Measurements from ENCODE around the gene APBA2. TPM values are rescaled to one million over a fixed set of nuclear protein-coding genes. Genes with fewer than 3 reads are reported as not detected.

Gene APBA2
- total RNA-seq, 1 experiment from 2014 or later, result 11.2 TPM

DNA sequence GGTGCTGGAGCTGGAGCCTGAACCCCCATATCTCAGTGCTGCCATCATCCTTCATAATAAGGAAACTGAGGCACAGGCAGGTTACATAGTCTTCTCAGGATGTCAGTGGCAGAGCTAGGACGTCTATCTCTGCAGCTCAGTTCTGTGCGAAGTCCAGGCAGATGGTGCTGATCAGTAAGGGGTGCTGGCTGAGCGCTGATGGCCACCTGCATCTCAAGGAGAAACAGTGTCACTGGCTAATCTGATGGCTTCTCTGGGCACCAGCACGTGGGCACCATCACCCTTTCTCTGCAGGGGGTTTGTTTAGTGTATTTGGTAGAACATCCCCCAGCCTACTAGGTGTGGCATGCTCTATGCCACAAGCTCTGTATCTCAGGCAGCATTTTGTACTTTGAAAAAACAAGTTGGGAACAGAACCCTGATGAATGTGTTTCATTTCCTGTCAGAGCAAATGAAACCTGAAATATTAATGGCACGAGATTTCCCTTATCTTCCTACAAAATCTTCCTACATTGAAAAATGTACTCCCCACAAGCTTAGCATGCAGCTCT lies 35.1 kb downstream of the APBA2 start:
- H3K27ac Mint-ChIP-seq, result peak overlapping the region; percentile 35; the same call in 1 of the 2 replicates
- H3K27me3 Mint-ChIP-seq (ENCODE audit: low read depth), result no peaks in the 10 kb centered on the region
- H3K4me1 Mint-ChIP-seq, result peaks cover 12% of the 10 kb centered on the region
- H3K36me3 Mint-ChIP-seq, result 0 out of 2 replicates have a peak, but pooled peaks cover 2% of the 10 kb centered on the region
- ChIA-PET POLR2A (no interaction called here), CTCF (interaction anchor here (0.5 to 5.6 kb wide), 12 partner anchors 8 to 195 kb away, joined by 3 to 44 read pairs (median 4); no protein-coding TSS in a partner anchor)
- no peak overlapping the region for H3K4me3 Mint-ChIP-seq
- no peaks in the 10 kb centered on the region for H3K9me3 Mint-ChIP-seq
- no peak for DNase-seq (ENCODE audit: low spot score)
- ATAC-seq, result no peak
- TF ChIP-seq TCF7 (CRISPR knock-in tag; IDR thresholded peaks at IDR 0.05; ENCODE audit: low read depth) (no peak), ZNF121 (CRISPR knock-in tag; IDR thresholded peaks at IDR 0.05) (no peak), GRHL2 (CRISPR knock-in tag; IDR thresholded peaks at IDR 0.05; ENCODE audit: insufficient replicate concordance, severe bottlenecking) (no peak), FOXJ3 (CRISPR knock-in tag; IDR thresholded peaks at IDR 0.05; ENCODE audit: borderline replicate concordance) (no peak), GTF2I (CRISPR knock-in tag; conservative IDR thresholded peaks at IDR 0.05) (no peak), HMGA2 (CRISPR knock-in tag; IDR thresholded peaks at IDR 0.05) (no peak), ESRRA (CRISPR knock-in tag; IDR thresholded peaks at IDR 0.05; ENCODE audit: borderline replicate concordance) (no peak), ZBTB21 (CRISPR knock-in tag; IDR thresholded peaks at IDR 0.05; ENCODE audit: borderline replicate concordance) (no peak)
- TF ChIP-seq, protein P1, sequence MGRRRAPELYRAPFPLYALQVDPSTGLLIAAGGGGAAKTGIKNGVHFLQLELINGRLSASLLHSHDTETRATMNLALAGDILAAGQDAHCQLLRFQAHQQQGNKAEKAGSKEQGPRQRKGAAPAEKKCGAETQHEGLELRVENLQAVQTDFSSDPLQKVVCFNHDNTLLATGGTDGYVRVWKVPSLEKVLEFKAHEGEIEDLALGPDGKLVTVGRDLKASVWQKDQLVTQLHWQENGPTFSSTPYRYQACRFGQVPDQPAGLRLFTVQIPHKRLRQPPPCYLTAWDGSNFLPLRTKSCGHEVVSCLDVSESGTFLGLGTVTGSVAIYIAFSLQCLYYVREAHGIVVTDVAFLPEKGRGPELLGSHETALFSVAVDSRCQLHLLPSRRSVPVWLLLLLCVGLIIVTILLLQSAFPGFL (CRISPR knock-in tag; IDR thresholded peaks at IDR 0.05; ENCODE audit: borderline replicate concordance), result no peak
- TF ChIP-seq, protein P2, sequence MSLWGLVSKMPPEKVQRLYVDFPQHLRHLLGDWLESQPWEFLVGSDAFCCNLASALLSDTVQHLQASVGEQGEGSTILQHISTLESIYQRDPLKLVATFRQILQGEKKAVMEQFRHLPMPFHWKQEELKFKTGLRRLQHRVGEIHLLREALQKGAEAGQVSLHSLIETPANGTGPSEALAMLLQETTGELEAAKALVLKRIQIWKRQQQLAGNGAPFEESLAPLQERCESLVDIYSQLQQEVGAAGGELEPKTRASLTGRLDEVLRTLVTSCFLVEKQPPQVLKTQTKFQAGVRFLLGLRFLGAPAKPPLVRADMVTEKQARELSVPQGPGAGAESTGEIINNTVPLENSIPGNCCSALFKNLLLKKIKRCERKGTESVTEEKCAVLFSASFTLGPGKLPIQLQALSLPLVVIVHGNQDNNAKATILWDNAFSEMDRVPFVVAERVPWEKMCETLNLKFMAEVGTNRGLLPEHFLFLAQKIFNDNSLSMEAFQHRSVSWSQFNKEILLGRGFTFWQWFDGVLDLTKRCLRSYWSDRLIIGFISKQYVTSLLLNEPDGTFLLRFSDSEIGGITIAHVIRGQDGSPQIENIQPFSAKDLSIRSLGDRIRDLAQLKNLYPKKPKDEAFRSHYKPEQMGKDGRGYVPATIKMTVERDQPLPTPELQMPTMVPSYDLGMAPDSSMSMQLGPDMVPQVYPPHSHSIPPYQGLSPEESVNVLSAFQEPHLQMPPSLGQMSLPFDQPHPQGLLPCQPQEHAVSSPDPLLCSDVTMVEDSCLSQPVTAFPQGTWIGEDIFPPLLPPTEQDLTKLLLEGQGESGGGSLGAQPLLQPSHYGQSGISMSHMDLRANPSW (CRISPR knock-in tag; conservative IDR thresholded peaks at IDR 0.05; ENCODE audit: low read depth), result no peak

DNA sequence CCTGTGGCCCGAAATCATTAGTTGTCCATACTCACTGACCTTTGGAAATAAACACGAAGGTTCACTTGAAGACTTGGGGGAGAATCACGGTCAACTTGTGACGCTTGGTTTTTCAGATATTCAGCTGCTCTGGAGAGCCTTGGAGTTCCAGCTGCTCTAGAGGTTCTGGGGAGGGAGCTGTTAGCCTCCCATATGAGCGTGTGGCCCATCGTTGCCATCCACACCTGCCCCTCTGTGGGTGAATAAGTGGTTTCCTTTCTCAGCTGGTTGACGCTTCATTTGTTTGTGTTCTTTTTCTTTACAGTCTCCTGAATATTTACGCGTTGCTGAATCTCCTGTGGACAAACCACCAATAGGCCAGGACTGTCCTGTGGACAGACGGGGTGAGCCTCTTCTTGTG lies 35.6 kb downstream of the APBA2 start:
- POLR2A ChIA-PET, result no interaction called here
- 0 out of 2 replicates have a peak, but pooled peaks cover 2% of the 10 kb centered on the region for H3K36me3 Mint-ChIP-seq
- H3K27ac Mint-ChIP-seq, result peak overlapping the region; percentile 35; the same call in 1 of the 2 replicates
- DNase-seq (ENCODE audit: low spot score) (peak; percentile 6), ATAC-seq (no peak)
- H3K4me3 Mint-ChIP-seq, result no peak overlapping the region
- no peaks in the 10 kb centered on the region for H3K9me3 Mint-ChIP-seq
- CTCF ChIA-PET, result interaction anchor here (0.5 to 5.6 kb wide), 16 partner anchors 9 to 194 kb away, joined by 3 to 44 read pairs (median 4); no protein-coding TSS in a partner anchor
- peaks cover 12% of the 10 kb centered on the region for H3K4me1 Mint-ChIP-seq
- no peaks in the 10 kb centered on the region for H3K27me3 Mint-ChIP-seq (ENCODE audit: low read depth)
- no peak for TF ChIP-seq ZNF121 (CRISPR knock-in tag; IDR thresholded peaks at IDR 0.05)
- no peak for TF ChIP-seq ZNF138 (CRISPR knock-in tag; conservative IDR thresholded peaks at IDR 0.05)
- TF ChIP-seq, protein P3, sequence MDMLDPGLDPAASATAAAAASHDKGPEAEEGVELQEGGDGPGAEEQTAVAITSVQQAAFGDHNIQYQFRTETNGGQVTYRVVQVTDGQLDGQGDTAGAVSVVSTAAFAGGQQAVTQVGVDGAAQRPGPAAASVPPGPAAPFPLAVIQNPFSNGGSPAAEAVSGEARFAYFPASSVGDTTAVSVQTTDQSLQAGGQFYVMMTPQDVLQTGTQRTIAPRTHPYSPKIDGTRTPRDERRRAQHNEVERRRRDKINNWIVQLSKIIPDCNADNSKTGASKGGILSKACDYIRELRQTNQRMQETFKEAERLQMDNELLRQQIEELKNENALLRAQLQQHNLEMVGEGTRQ (CRISPR knock-in tag; IDR thresholded peaks at IDR 0.05), result no peak
- TF ChIP-seq, protein P2 (CRISPR knock-in tag; conservative IDR thresholded peaks at IDR 0.05; ENCODE audit: low read depth), result no peak
- TF ChIP-seq EMX1 (CRISPR knock-in tag; IDR thresholded peaks at IDR 0.05), result no peak
- TF ChIP-seq NFE2L1 (CRISPR knock-in tag; IDR thresholded peaks at IDR 0.05), result no peak
- no peak for TF ChIP-seq CREB1 (CRISPR knock-in tag; IDR thresholded peaks at IDR 0.05)
- TF ChIP-seq ETV6 (CRISPR knock-in tag; IDR thresholded peaks at IDR 0.05), result no peak
- no peak for TF ChIP-seq NFYB (CRISPR knock-in tag; conservative IDR thresholded peaks at IDR 0.05; ENCODE audit: low read depth)
- TF ChIP-seq ZNF416 (CRISPR knock-in tag; IDR thresholded peaks at IDR 0.05), result no peak
- TF ChIP-seq, protein P4, sequence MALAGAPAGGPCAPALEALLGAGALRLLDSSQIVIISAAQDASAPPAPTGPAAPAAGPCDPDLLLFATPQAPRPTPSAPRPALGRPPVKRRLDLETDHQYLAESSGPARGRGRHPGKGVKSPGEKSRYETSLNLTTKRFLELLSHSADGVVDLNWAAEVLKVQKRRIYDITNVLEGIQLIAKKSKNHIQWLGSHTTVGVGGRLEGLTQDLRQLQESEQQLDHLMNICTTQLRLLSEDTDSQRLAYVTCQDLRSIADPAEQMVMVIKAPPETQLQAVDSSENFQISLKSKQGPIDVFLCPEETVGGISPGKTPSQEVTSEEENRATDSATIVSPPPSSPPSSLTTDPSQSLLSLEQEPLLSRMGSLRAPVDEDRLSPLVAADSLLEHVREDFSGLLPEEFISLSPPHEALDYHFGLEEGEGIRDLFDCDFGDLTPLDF (CRISPR knock-in tag; IDR thresholded peaks at IDR 0.05), result no peak
- TF ChIP-seq, protein P5, sequence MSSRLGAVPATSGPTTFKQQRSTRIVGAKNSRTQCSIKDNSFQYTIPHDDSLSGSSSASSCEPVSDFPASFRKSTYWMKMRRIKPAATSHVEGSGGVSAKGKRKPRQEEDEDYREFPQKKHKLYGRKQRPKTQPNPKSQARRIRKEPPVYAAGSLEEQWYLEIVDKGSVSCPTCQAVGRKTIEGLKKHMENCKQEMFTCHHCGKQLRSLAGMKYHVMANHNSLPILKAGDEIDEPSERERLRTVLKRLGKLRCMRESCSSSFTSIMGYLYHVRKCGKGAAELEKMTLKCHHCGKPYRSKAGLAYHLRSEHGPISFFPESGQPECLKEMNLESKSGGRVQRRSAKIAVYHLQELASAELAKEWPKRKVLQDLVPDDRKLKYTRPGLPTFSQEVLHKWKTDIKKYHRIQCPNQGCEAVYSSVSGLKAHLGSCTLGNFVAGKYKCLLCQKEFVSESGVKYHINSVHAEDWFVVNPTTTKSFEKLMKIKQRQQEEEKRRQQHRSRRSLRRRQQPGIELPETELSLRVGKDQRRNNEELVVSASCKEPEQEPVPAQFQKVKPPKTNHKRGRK (CRISPR knock-in tag; IDR thresholded peaks at IDR 0.05; ENCODE audit: borderline replicate concordance), result no peak
- no peak for TF ChIP-seq TCF7 (CRISPR knock-in tag; IDR thresholded peaks at IDR 0.05; ENCODE audit: low read depth)
- TF ChIP-seq PRRX2 (CRISPR knock-in tag; IDR thresholded peaks at IDR 0.05), result no peak
- TF ChIP-seq ATF1 (CRISPR knock-in tag; IDR thresholded peaks at IDR 0.05), result no peak
